Adipocyte (in vitro differentiated cells): ENCODE results near the gene LRBA.
"Not testable (repeated sequence)": the region's sequence is repeated elsewhere in the genome, so short reads cannot be mapped to it uniquely, and the experiment has no call there.

Source experiments
- DNase-seq: peaks from one replicate; pipeline ENCODE4 v3.0.0-alpha.2; 2015; ENCODE audit warnings: low read depth
- H3K27me3 ChIP-seq: replicated peaks from 2 replicates; pipeline ENCODE4 v1.7.0; 2013; ENCODE audit warnings: mild to moderate bottlenecking, low read length, moderate library complexity; ENCODE audit not compliant: control insufficient read depth, insufficient read depth
- H3K36me3 ChIP-seq: 2 replicates; pipeline ENCODE4 v1.7.0; 2013; ENCODE audit warnings: low read length, mild to moderate bottlenecking, moderate library complexity; ENCODE audit not compliant: control insufficient read depth, insufficient read depth, severe bottlenecking
- H3K4me1 ChIP-seq: 2 replicates; pipeline ENCODE4 v1.7.0; 2013; ENCODE audit warnings: mild to moderate bottlenecking, low read length, moderate library complexity; ENCODE audit not compliant: control insufficient read depth, insufficient read depth
- H3K4me3 ChIP-seq: 2 replicates; pipeline ENCODE4 v1.7.0; 2013; ENCODE audit warnings: mild to moderate bottlenecking, low read length, moderate library complexity
- H3K9ac ChIP-seq: 2 replicates; pipeline ENCODE4 v1.7.0; 2013; ENCODE audit warnings: mild to moderate bottlenecking, low read length, moderate library complexity
- H3K9me3 ChIP-seq: 2 replicates; pipeline ENCODE4 v1.7.0; 2013; ENCODE audit warnings: mild to moderate bottlenecking, low read length, moderate library complexity; ENCODE audit not compliant: control insufficient read depth

Gene LRBA

GRCh38 chr4:150970685-150971151, 44.4 kb downstream of the LRBA start:
- Histone ChIP-seq H3K36me3 (no peaks in the 10 kb centered on the region), H3K9me3 (no peaks in the 10 kb centered on the region), H3K27me3 (no peaks in the 10 kb centered on the region), H3K4me3 (no peak overlapping the region), H3K4me1 (peaks cover 2% of the 10 kb centered on the region), H3K9ac (no peak overlapping the region)
- DNase-seq: no peak

- H3K36me3 ChIP-seq: no peaks in the 10 kb centered on the region
- H3K27me3 ChIP-seq: no peaks in the 10 kb centered on the region
- DNase-seq: no peak
- no peak overlapping the region for H3K4me3 ChIP-seq
- H3K9ac ChIP-seq: no peak overlapping the region
- H3K4me1 ChIP-seq: no peaks in the 10 kb centered on the region
- no peaks in the 10 kb centered on the region for H3K9me3 ChIP-seq
These were observed 50.3 kb downstream of the LRBA start for GRCh38 chr4:150964754-150965153.

- not testable (repeated sequence) for DNase-seq, H3K9ac ChIP-seq, H3K4me3 ChIP-seq, H3K27me3 ChIP-seq, H3K9me3 ChIP-seq, H3K4me1 ChIP-seq, H3K36me3 ChIP-seq
These were observed 51.3 kb downstream of the LRBA start for GRCh38 chr4:150963602-150964345.

GRCh38 chr4:150962245-150962644, 52.8 kb downstream of the LRBA start:
- no peaks in the 10 kb centered on the region for H3K9me3 ChIP-seq
- no peaks in the 10 kb centered on the region for H3K36me3 ChIP-seq
- no peak overlapping the region for H3K4me3 ChIP-seq
- no peaks in the 10 kb centered on the region for H3K27me3 ChIP-seq
- no peak for DNase-seq
- H3K4me1 ChIP-seq: no peaks in the 10 kb centered on the region
- no peak overlapping the region for H3K9ac ChIP-seq

- H3K27me3 ChIP-seq: no peaks in the 10 kb centered on the region
- DNase-seq: no peak
- H3K4me1 ChIP-seq: no peaks in the 10 kb centered on the region
- no peak overlapping the region for H3K9ac ChIP-seq
- H3K4me3 ChIP-seq: no peak overlapping the region
- H3K36me3 ChIP-seq: no peaks in the 10 kb centered on the region
- H3K9me3 ChIP-seq: no peaks in the 10 kb centered on the region
These were observed 53.5 kb downstream of the LRBA start for GRCh38 chr4:150961566-150961965.

- H3K27me3 ChIP-seq: no peaks in the 10 kb centered on the region
- no peak overlapping the region for H3K9ac ChIP-seq
- no peaks in the 10 kb centered on the region for H3K36me3 ChIP-seq
- no peak overlapping the region for H3K4me3 ChIP-seq
- DNase-seq: peak; percentile 16
- H3K4me1 ChIP-seq: no peaks in the 10 kb centered on the region
- no peaks in the 10 kb centered on the region for H3K9me3 ChIP-seq
These were observed 54.3 kb downstream of the LRBA start for GRCh38 chr4:150960818-150961217.

- no peaks in the 10 kb centered on the region for H3K4me1 ChIP-seq
- no peak overlapping the region for H3K9ac ChIP-seq
- H3K36me3 ChIP-seq: no peaks in the 10 kb centered on the region
- no peaks in the 10 kb centered on the region for H3K27me3 ChIP-seq
- no peak overlapping the region for H3K4me3 ChIP-seq
- DNase-seq: peak; percentile 48
- H3K9me3 ChIP-seq: no peaks in the 10 kb centered on the region
These were observed 55.0 kb downstream of the LRBA start for GRCh38 chr4:150960079-150960478.

- not testable (repeated sequence) for DNase-seq, H3K36me3 ChIP-seq, H3K4me1 ChIP-seq, H3K27me3 ChIP-seq, H3K9ac ChIP-seq, H3K9me3 ChIP-seq, H3K4me3 ChIP-seq
These were observed 57.1 kb downstream of the LRBA start for GRCh38 chr4:150957981-150958380.

GRCh38 chr4:150957095-150957494, 58.0 kb downstream of the LRBA start:
- not testable (repeated sequence) for H3K9me3 ChIP-seq

GRCh38 chr4:150953916-150954315, 61.2 kb downstream of the LRBA start:
- not testable (repeated sequence) for H3K4me1 ChIP-seq, DNase-seq, H3K36me3 ChIP-seq, H3K9me3 ChIP-seq, H3K4me3 ChIP-seq, H3K27me3 ChIP-seq, H3K9ac ChIP-seq

More at GRCh38 chr4:150957095-150957494, 58.0 kb downstream of the LRBA start:
- H3K4me3 ChIP-seq, H3K36me3 ChIP-seq, DNase-seq, H3K27me3 ChIP-seq, H3K9ac ChIP-seq, H3K4me1 ChIP-seq: not testable (repeated sequence)

GRCh38 chr4:150952167-150952845, 62.8 kb downstream of the LRBA start:
- DNase-seq: no peak
- Histone ChIP-seq H3K36me3 (no peaks in the 10 kb centered on the region), H3K27me3 (no peaks in the 10 kb centered on the region), H3K9me3 (peaks cover 3% of the 10 kb centered on the region), H3K4me1 (no peaks in the 10 kb centered on the region), H3K4me3 (no peak overlapping the region), H3K9ac (no peak overlapping the region)
